ENCODE data around the gene BIRC3.
A peak's percentile ranks its signal among the peaks of the same experiment; 100 is the strongest.
"Not testable (repeated sequence)": the region's sequence is repeated elsewhere in the genome, so short reads cannot be mapped to it uniquely, and the experiment has no call there.

BIRC3 gene

DNA sequence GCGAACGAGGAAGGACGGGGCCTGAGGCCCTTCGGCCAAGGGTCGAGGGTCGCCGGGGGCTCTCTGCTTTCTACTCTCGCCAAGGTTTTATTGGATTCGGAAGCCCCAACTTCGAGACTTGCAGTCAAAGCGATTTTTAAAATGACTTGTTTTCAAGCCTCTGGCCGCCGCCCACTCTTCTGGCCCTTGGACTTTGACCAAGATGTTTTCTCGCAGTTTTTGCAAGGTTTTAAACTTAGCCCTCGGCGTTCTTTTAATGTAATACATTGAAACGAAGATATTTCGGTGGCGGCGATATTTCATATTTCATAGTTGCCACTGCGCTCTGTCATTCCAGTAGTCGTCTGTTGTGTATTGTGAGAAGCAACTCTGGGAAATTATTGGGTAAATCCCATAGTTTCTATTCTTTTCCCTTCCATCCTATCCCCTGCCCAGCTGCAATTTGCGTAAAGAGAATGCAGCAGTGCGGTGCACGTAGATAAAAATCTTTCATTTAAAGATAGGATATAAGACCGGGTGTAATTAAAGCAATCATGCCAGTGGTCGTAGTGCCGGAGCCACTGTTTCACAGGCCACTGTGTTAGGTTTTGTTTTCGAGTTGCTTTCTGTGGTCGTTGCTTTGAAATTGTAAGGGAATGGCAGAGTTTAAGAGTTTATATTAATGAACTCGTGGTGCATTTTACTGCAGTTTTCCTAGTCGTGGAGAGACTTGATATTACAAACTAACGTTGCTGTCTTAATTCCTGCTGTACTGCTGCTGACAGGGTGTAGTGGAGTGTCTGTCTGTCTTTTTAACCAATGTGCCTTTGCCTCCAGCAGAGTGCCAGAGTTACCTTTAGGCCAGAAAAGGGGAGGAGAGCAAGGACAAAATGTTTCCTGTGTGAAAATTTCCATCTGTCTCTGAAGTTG, 30.4 kb downstream of the BIRC3 start:
- H3K27me3 Mint-ChIP-seq = no peaks in the 10 kb centered on the region
- peaks cover 22% of the 10 kb centered on the region for H3K4me1 Mint-ChIP-seq
- peaks cover 14% of the 10 kb centered on the region for H3K36me3 Mint-ChIP-seq
- DNase-seq (ENCODE audit: low spot score in 2 of 2) (no peak), ATAC-seq (ENCODE audit: low read depth) (peak; percentile 0)
- H3K27ac Mint-ChIP-seq = peak overlapping the region; percentile 98
- H3K9me3 Mint-ChIP-seq = no peaks in the 10 kb centered on the region
- H3K4me3 Mint-ChIP-seq = peak overlapping the region; percentile 95

DNA sequence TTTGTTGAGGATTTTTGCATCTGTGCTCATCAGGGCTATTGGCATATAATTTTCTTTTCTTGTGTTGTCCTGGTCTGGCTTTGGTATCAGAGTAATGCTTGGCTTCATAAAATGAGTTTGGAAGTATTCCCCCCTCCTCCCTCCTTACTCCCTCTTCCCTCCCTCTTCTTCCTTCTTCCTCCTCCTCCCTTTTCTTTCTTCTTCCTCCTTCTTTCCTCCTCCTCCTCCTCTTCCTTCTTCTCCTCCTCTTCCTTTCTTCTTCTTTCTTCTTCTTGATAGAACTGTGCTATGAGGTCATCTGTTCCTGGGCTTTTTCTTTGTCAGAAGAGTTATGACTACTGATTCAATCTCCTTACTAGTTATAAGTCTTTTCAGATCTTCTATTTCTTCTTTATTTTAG, 39.8 kb downstream of the BIRC3 start:
- Mint-ChIP-seq H3K27me3 (no peaks in the 10 kb centered on the region), H3K4me1 (peaks cover 23% of the 10 kb centered on the region), H3K9me3 (peaks cover 3% of the 10 kb centered on the region), H3K27ac (no peak overlapping the region), H3K4me3 (no peak overlapping the region), H3K36me3 (peaks cover 44% of the 10 kb centered on the region)
- DNase-seq (ENCODE audit: low spot score in 2 of 2) (no peak), ATAC-seq (ENCODE audit: low read depth) (no peak)

GRCh38 chr11:102359372-102359771, 42.1 kb downstream of the BIRC3 start:
- Mint-ChIP-seq H3K4me3 (no peak overlapping the region), H3K27me3 (no peaks in the 10 kb centered on the region), H3K27ac (no peak overlapping the region), H3K9me3 (peaks cover 3% of the 10 kb centered on the region), H3K4me1 (peaks cover 23% of the 10 kb centered on the region), H3K36me3 (peaks cover 46% of the 10 kb centered on the region)
- ATAC-seq (ENCODE audit: low read depth) (no peak), DNase-seq (ENCODE audit: low spot score in 2 of 2) (no peak)

GRCh38 chr11:102360681-102361080, 43.4 kb downstream of the BIRC3 start:
- no peak for DNase-seq (ENCODE audit: low spot score in 2 of 2)
- H3K4me1 Mint-ChIP-seq = peaks cover 23% of the 10 kb centered on the region

DNA sequence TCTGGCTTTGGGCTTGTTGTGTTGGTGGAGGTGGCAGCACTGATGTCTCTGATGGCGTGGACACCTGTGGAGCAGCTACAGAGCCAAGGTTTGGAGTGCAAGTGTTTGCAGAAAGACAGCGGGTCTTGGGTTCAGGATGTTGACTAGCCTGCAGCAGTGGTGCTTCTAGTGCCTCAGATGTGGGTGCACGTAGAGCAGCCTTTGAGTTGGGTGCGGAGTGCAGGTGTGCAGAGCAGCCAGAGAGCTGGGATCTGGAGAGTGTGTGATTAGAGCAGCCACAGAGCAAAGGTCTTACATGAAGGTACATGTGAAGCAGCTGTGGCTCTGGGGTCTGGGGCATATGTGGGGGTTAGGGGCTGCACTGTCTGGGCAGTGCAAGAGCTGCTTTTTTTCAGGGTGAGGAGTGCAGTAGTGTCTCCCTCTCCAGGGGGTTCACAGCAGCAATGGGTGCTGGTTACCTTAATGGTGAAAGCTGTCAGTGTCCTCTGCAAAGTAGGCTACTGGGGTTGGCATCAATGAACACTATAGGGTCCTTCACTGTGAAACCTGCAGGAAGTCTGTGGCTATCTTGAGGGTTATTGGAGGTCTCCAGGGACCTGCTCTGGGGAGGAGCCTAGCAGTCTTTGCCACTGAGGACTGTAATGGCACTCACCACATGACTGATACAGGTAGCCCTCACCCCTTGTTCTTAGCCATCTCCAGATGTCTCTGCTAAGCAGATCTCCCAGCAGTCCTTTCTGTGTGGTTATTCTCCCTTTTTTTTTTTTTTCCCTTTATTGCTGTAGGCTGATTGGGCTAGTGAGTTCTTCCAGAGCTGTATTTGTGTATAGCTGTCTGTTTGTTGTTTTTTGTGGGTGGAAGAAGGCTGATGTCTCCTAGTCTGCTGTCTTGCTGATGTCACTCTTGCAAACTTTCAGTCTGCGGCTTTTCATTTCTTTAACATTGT, 44.1 kb downstream of the BIRC3 start:
- DNase-seq (ENCODE audit: low spot score in 2 of 2) (no peak), ATAC-seq (ENCODE audit: low read depth) (peak; percentile 54)
- no peaks in the 10 kb centered on the region for H3K27me3 Mint-ChIP-seq
- peaks cover 23% of the 10 kb centered on the region for H3K4me1 Mint-ChIP-seq
- no peak overlapping the region for H3K27ac Mint-ChIP-seq
- H3K4me3 Mint-ChIP-seq = no peak overlapping the region
- H3K36me3 Mint-ChIP-seq = peaks cover 52% of the 10 kb centered on the region
- peaks cover 3% of the 10 kb centered on the region for H3K9me3 Mint-ChIP-seq

More at GRCh38 chr11:102360681-102361080, 43.4 kb downstream of the BIRC3 start:
- Mint-ChIP-seq H3K27me3 (no peaks in the 10 kb centered on the region), H3K9me3 (peaks cover 3% of the 10 kb centered on the region), H3K4me3 (no peak overlapping the region), H3K36me3 (peaks cover 51% of the 10 kb centered on the region), H3K27ac (no peak overlapping the region)
- no peak for ATAC-seq (ENCODE audit: low read depth)

- Mint-ChIP-seq H3K27me3 (no peaks in the 10 kb centered on the region), H3K4me3 (no peak overlapping the region), H3K36me3 (peaks cover 48% of the 10 kb centered on the region), H3K4me1 (peaks cover 23% of the 10 kb centered on the region), H3K27ac (peak overlapping the region; percentile 4), H3K9me3 (peaks cover 1% of the 10 kb centered on the region)
- DNase-seq (ENCODE audit: low spot score in 2 of 2) = no peak
- ATAC-seq (ENCODE audit: low read depth) = no peak
These were observed 47.7 kb downstream of the BIRC3 start for GRCh38 chr11:102364991-102365390.

DNA sequence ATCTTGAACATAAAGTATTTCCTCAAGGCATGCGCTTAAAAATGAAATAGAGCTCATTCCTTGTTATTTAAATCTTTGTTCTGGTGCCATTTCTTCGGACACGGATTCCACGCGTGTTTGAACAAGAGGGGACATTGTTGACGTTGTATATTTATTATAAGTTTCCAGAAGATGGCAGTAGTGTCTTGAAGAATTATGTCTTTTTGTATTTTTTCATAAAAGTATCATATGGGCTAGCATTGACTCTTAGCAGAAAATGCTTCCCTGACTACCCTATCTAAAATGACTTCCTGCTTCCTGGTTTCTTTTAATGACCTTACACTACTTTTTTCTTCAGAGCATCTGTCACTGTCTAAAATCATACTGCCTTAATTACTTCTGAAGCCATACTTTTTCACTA, 50.1 kb downstream of the BIRC3 start:
- Mint-ChIP-seq H3K9me3 (no peaks in the 10 kb centered on the region), H3K36me3 (peaks cover 40% of the 10 kb centered on the region), H3K27me3 (no peaks in the 10 kb centered on the region), H3K4me1 (peaks cover 16% of the 10 kb centered on the region), H3K27ac (peak overlapping the region; percentile 58), H3K4me3 (no peak overlapping the region)
- ATAC-seq (ENCODE audit: low read depth) = peak; percentile 37
- no peak for DNase-seq (ENCODE audit: low spot score in 2 of 2)

GRCh38 chr11:102368472-102368871, 51.2 kb downstream of the BIRC3 start:
- H3K27ac Mint-ChIP-seq = peak overlapping the region; percentile 58
- no peaks in the 10 kb centered on the region for H3K27me3 Mint-ChIP-seq
- DNase-seq (ENCODE audit: low spot score in 2 of 2) = no peak
- H3K9me3 Mint-ChIP-seq = no peaks in the 10 kb centered on the region
- peak; percentile 93 for ATAC-seq (ENCODE audit: low read depth)
- peaks cover 16% of the 10 kb centered on the region for H3K4me1 Mint-ChIP-seq
- H3K36me3 Mint-ChIP-seq = peaks cover 40% of the 10 kb centered on the region
- H3K4me3 Mint-ChIP-seq = no peak overlapping the region

DNA sequence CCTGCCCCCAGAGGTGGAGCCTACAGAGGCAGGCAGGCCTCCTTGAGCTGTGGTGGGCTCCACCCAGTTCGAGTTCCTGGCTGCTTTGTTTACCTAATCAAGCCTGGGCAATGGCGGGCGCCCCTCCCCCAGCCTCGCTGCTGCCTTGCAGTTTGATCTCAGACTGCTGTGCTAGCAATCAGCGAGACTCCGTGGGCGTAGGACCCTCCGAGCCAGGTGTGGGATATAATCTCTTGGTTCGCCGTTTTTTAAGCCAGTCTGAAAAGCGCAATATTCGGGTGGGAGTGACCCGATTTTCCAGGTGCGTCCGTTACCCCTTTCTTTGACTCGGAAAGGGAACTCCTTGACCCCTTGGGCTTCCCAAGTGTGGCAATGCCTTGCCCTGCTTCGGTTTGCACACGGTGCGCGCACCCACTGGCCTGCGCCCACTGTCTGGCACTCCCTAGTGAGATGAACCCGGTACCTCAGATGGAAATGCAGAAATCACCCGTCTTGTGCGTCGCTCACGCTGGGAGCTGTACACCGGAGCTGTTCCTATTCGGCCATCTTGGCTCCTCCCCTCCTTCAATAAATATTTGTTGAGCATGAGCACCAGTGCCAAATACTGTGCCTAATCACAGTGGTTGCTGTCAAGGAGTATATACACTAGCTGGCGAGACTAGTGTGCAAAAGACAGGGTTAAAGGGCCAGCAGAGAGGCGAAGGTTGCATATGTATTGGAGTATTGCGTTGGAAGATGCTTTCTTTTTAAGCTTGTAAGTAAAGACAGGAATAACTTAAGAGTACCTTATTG, 57.5 kb downstream of the BIRC3 start:
- H3K36me3 Mint-ChIP-seq = peaks cover 24% of the 10 kb centered on the region
- not testable (repeated sequence) for H3K4me1 Mint-ChIP-seq; ATAC-seq (ENCODE audit: low read depth); H3K27me3 Mint-ChIP-seq; H3K27ac Mint-ChIP-seq; H3K9me3 Mint-ChIP-seq; DNase-seq (ENCODE audit: low spot score in 2 of 2); H3K4me3 Mint-ChIP-seq

DNA sequence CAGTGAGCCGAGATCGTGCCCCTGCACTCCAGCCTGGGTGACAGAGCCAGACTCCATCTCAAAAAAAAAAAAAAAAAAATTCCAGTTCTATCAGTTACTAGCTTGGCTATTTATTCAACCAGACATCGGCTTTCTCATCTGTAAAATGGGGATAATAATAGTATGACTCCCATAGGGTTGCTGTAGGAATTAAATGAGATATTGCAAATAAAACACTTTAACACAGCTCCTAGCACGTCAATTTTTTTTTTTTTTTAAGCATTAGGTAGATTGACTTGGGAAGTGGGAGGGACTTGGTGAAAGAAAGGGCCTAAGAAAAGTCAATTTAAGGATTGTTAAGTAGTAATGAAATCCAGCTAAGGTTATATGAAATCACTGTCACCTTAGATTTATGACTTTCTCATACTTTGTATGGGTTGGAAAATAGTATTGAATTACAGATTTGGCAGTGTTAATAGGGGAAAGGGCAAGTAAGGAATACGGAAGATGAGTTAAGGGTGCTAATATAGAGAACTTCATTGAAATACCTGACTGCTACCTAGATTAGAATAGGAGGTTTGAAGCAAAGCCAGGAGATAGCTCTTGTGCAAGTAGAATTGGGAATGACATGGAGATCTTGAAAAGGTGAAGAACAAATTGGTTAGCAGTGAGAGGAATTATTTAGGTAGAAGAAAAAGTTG, 58.6 kb downstream of the BIRC3 start:
- H3K4me3 Mint-ChIP-seq = no peak overlapping the region
- ATAC-seq (ENCODE audit: low read depth) (no peak), DNase-seq (ENCODE audit: low spot score in 2 of 2) (no peak)
- H3K27ac Mint-ChIP-seq = no peak overlapping the region
- H3K27me3 Mint-ChIP-seq = no peaks in the 10 kb centered on the region
- no peaks in the 10 kb centered on the region for H3K9me3 Mint-ChIP-seq
- peaks cover 26% of the 10 kb centered on the region for H3K36me3 Mint-ChIP-seq
- peaks cover 5% of the 10 kb centered on the region for H3K4me1 Mint-ChIP-seq

DNA sequence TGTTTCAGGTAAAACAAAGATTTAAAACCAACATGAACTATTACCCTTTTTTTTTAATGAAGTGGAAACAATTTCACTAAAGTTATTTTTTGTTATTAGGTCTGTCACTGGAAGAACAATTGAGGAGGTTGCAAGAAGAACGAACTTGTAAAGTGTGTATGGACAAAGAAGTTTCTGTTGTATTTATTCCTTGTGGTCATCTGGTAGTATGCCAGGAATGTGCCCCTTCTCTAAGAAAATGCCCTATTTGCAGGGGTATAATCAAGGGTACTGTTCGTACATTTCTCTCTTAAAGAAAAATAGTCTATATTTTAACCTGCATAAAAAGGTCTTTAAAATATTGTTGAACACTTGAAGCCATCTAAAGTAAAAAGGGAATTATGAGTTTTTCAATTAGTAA, 60.6 kb downstream of the BIRC3 start:
- H3K9me3 Mint-ChIP-seq = no peaks in the 10 kb centered on the region
- no peak for DNase-seq (ENCODE audit: low spot score in 2 of 2)
- ATAC-seq (ENCODE audit: low read depth) = no peak
- H3K36me3 Mint-ChIP-seq = peaks cover 22% of the 10 kb centered on the region
- no peaks in the 10 kb centered on the region for H3K27me3 Mint-ChIP-seq
- H3K4me3 Mint-ChIP-seq = no peak overlapping the region
- H3K4me1 Mint-ChIP-seq = no peaks in the 10 kb centered on the region
- H3K27ac Mint-ChIP-seq = no peak overlapping the region

DNA sequence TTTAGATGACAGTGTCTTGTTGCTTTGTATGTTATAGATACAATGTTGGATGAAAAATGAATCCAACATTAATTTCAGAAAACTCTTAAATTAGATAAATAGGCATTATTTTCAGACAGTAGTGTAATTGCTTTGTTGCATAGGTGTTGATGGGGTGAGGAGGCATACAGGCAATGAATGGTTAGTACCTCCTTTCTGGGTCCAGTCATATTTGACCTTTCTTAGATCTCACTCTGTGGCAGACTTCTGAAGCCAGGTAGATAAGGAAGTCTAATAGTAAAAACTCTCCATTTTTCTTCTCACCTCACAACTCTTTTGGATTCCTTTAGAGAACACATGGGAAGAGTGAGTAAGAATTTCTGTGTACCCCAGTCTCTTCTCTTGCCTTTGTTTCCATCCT, 61.5 kb downstream of the BIRC3 start:
- no peaks in the 10 kb centered on the region for H3K9me3 Mint-ChIP-seq
- no peaks in the 10 kb centered on the region for H3K27me3 Mint-ChIP-seq
- H3K4me3 Mint-ChIP-seq = no peak overlapping the region
- peak overlapping the region; percentile 47 for H3K27ac Mint-ChIP-seq
- H3K36me3 Mint-ChIP-seq = peaks cover 23% of the 10 kb centered on the region
- H3K4me1 Mint-ChIP-seq = no peaks in the 10 kb centered on the region
- no peak for ATAC-seq (ENCODE audit: low read depth)
- no peak for DNase-seq (ENCODE audit: low spot score in 2 of 2)

DNA sequence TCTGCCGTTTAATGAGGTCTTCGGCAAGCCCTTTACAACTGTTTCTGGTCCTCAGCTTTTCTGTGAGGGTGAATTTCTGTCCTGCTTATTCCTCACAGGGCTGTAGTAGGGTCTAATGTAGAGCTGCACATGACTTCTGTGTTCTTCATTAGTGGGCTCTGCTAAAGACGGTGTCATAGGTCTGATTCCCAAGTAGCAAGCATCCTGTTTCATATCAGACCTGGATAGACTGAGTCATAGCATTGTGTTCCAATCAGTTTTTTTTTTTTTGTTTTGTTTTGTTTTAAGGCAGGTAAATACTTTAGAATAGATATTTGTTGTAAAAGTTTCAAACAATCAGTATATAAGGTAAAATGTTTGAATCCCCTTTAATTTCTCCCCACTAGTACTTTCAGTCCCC, 65.1 kb downstream of the BIRC3 start:
- no peak for ATAC-seq (ENCODE audit: low read depth)
- Mint-ChIP-seq H3K27ac (no peak overlapping the region), H3K4me1 (peaks cover 2% of the 10 kb centered on the region)

More for the DNA sequence above, 65.1 kb downstream of the BIRC3 start:
- no peak for DNase-seq (ENCODE audit: low spot score in 2 of 2)
- Mint-ChIP-seq H3K9me3 (no peaks in the 10 kb centered on the region), H3K36me3 (peaks cover 21% of the 10 kb centered on the region), H3K27me3 (no peaks in the 10 kb centered on the region), H3K4me3 (no peak overlapping the region)
